Activated naive CD8-positive, alpha-beta T cell treated with anti-CD3 and anti-CD28 coated beads, Interleukin-2, amount 50 U/mL, for 24 hours (primary cell): Measurements from ENCODE around the gene DCAF6.
"Not testable (repeated sequence)": the region's sequence is repeated elsewhere in the genome, so short reads cannot be mapped to it uniquely, and the experiment has no call there.

Experiments
- ATAC-seq: fragments of 150-1000 bp; cut with Tn5 transposase; one replicate; pipeline ENCODE4 v1.10.0; 2021
- DNase-seq: peaks from one replicate; pipeline ENCODE4 v3.0.0; 2021
- H3K27ac Mint-ChIP-seq: one replicate; pipeline ENCODE4 v1.8.0; 2021; ENCODE audit warnings: mild to moderate bottlenecking, mixed read lengths
- H3K27me3 Mint-ChIP-seq: one replicate; pipeline ENCODE4 v1.8.0; 2021; ENCODE audit warnings: mixed read lengths
- H3K36me3 Mint-ChIP-seq: one replicate; pipeline ENCODE4 v1.8.0; 2021; ENCODE audit warnings: low read depth, mixed read lengths
- H3K4me1 Mint-ChIP-seq: one replicate; pipeline ENCODE4 v1.8.0; 2021; ENCODE audit warnings: mixed read lengths
- H3K4me3 Mint-ChIP-seq: one replicate; pipeline ENCODE4 v1.8.0; 2021; ENCODE audit warnings: mild to moderate bottlenecking, moderate library complexity, mixed read lengths
- H3K9me3 Mint-ChIP-seq: one replicate; pipeline ENCODE4 v1.8.0; 2021; ENCODE audit warnings: mixed read lengths

DCAF6 gene

GRCh38 chr1:167936068-167936929 is at the start of gene DCAF6:
DCAF6 (plus strand) TSS chr1:167936683; CDS start chr1:167936912, 229 bp downstream.
- H3K4me3 Mint-ChIP-seq, result peak within 1 kb of the TSS; percentile 90
- H3K9me3 Mint-ChIP-seq, result no peaks in the 10 kb centered on the region
- H3K27ac Mint-ChIP-seq, result peak within 1 kb of the TSS; percentile 100
- no peaks in the 10 kb centered on the region for H3K36me3 Mint-ChIP-seq
- no peaks in the 10 kb centered on the region for H3K27me3 Mint-ChIP-seq
- peak; percentile 94 for DNase-seq
- peak; percentile 78 for ATAC-seq
- peaks cover 38% of the 10 kb centered on the region for H3K4me1 Mint-ChIP-seq

- not testable (repeated sequence) for H3K36me3 Mint-ChIP-seq, ATAC-seq, DNase-seq, H3K27ac Mint-ChIP-seq, H3K27me3 Mint-ChIP-seq, H3K4me1 Mint-ChIP-seq, H3K9me3 Mint-ChIP-seq, H3K4me3 Mint-ChIP-seq
Measured at GRCh38 chr1:167887187-167887586, 49.3 kb upstream of the DCAF6 start.

- ATAC-seq (no peak), DNase-seq (no peak)
- no peaks in the 10 kb centered on the region for H3K9me3 Mint-ChIP-seq
- no peak overlapping the region for H3K4me3 Mint-ChIP-seq
- peaks cover 2% of the 10 kb centered on the region for H3K27me3 Mint-ChIP-seq
- no peaks in the 10 kb centered on the region for H3K36me3 Mint-ChIP-seq
- H3K27ac Mint-ChIP-seq, result no peak overlapping the region
- H3K4me1 Mint-ChIP-seq, result no peaks in the 10 kb centered on the region
Measured at GRCh38 chr1:167890400-167890799, 46.1 kb upstream of the DCAF6 start.

GRCh38 chr1:167893798-167894197 is 42.7 kb upstream of the DCAF6 start:
- no peaks in the 10 kb centered on the region for H3K27me3 Mint-ChIP-seq
- no peaks in the 10 kb centered on the region for H3K4me1 Mint-ChIP-seq
- no peaks in the 10 kb centered on the region for H3K9me3 Mint-ChIP-seq
- H3K4me3 Mint-ChIP-seq, result no peak overlapping the region
- no peak overlapping the region for H3K27ac Mint-ChIP-seq
- no peak for ATAC-seq
- no peak for DNase-seq
- no peaks in the 10 kb centered on the region for H3K36me3 Mint-ChIP-seq

- Mint-ChIP-seq H3K27ac (no peak overlapping the region), H3K27me3 (no peaks in the 10 kb centered on the region), H3K4me3 (no peak overlapping the region), H3K9me3 (no peaks in the 10 kb centered on the region), H3K36me3 (no peaks in the 10 kb centered on the region), H3K4me1 (no peaks in the 10 kb centered on the region)
- DNase-seq (no peak), ATAC-seq (no peak)
Measured at GRCh38 chr1:167898578-167899222, 37.8 kb upstream of the DCAF6 start.

GRCh38 chr1:167899253-167899681 is 37.2 kb upstream of the DCAF6 start:
- Mint-ChIP-seq H3K27ac (no peak overlapping the region), H3K27me3 (no peaks in the 10 kb centered on the region), H3K4me3 (no peak overlapping the region), H3K9me3 (no peaks in the 10 kb centered on the region), H3K36me3 (no peaks in the 10 kb centered on the region), H3K4me1 (no peaks in the 10 kb centered on the region)
- DNase-seq, result no peak
- peak; percentile 24 for ATAC-seq

GRCh38 chr1:167900907-167901306 is 35.6 kb upstream of the DCAF6 start:
- DNase-seq (no peak), ATAC-seq (no peak)
- no peaks in the 10 kb centered on the region for H3K4me1 Mint-ChIP-seq
- H3K4me3 Mint-ChIP-seq, result no peak overlapping the region
- H3K27me3 Mint-ChIP-seq, result peaks cover 1% of the 10 kb centered on the region
- no peaks in the 10 kb centered on the region for H3K36me3 Mint-ChIP-seq
- no peaks in the 10 kb centered on the region for H3K9me3 Mint-ChIP-seq
- H3K27ac Mint-ChIP-seq, result no peak overlapping the region

- H3K4me3 Mint-ChIP-seq, result no peak overlapping the region
- H3K4me1 Mint-ChIP-seq, result no peaks in the 10 kb centered on the region
- H3K9me3 Mint-ChIP-seq, result peaks cover 3% of the 10 kb centered on the region
- peaks cover 2% of the 10 kb centered on the region for H3K36me3 Mint-ChIP-seq
- no peak for ATAC-seq
- H3K27me3 Mint-ChIP-seq, result peaks cover 2% of the 10 kb centered on the region
- DNase-seq, result no peak
- no peak overlapping the region for H3K27ac Mint-ChIP-seq
Measured at GRCh38 chr1:167904652-167905130, 31.8 kb upstream of the DCAF6 start.

GRCh38 chr1:167905182-167905581 is 31.3 kb upstream of the DCAF6 start:
- Mint-ChIP-seq H3K36me3 (peaks cover 2% of the 10 kb centered on the region), H3K4me3 (no peak overlapping the region), H3K27me3 (peaks cover 2% of the 10 kb centered on the region), H3K27ac (no peak overlapping the region), H3K9me3 (peaks cover 8% of the 10 kb centered on the region), H3K4me1 (no peaks in the 10 kb centered on the region)
- DNase-seq, result no peak
- ATAC-seq, result no peak

- no peak overlapping the region for H3K4me3 Mint-ChIP-seq
- ATAC-seq, result no peak
- no peak overlapping the region for H3K27ac Mint-ChIP-seq
- peaks cover 2% of the 10 kb centered on the region for H3K27me3 Mint-ChIP-seq
- no peak for DNase-seq
- H3K36me3 Mint-ChIP-seq, result peaks cover 2% of the 10 kb centered on the region
- H3K4me1 Mint-ChIP-seq, result no peaks in the 10 kb centered on the region
- H3K9me3 Mint-ChIP-seq, result peaks cover 11% of the 10 kb centered on the region
Measured at GRCh38 chr1:167905671-167906070, 30.8 kb upstream of the DCAF6 start.

- H3K4me3 Mint-ChIP-seq, result no peak overlapping the region
- H3K27me3 Mint-ChIP-seq, result peaks cover 2% of the 10 kb centered on the region
- no peak for ATAC-seq
- no peak for DNase-seq
- peaks cover 2% of the 10 kb centered on the region for H3K36me3 Mint-ChIP-seq
- H3K27ac Mint-ChIP-seq, result no peak overlapping the region
- H3K4me1 Mint-ChIP-seq, result no peaks in the 10 kb centered on the region
- H3K9me3 Mint-ChIP-seq, result peaks cover 11% of the 10 kb centered on the region
Measured at GRCh38 chr1:167909691-167910180, 26.7 kb upstream of the DCAF6 start.

GRCh38 chr1:167910530-167910929 is 26.0 kb upstream of the DCAF6 start:
- Mint-ChIP-seq H3K27me3 (peaks cover 2% of the 10 kb centered on the region), H3K9me3 (peaks cover 11% of the 10 kb centered on the region), H3K4me3 (no peak overlapping the region), H3K27ac (no peak overlapping the region), H3K4me1 (no peaks in the 10 kb centered on the region), H3K36me3 (peaks cover 2% of the 10 kb centered on the region)
- ATAC-seq, result no peak
- no peak for DNase-seq

GRCh38 chr1:167911413-167911812 is 25.1 kb upstream of the DCAF6 start:
- Mint-ChIP-seq H3K27me3 (no peaks in the 10 kb centered on the region), H3K36me3 (peaks cover 2% of the 10 kb centered on the region), H3K27ac (no peak overlapping the region), H3K4me3 (no peak overlapping the region), H3K4me1 (no peaks in the 10 kb centered on the region), H3K9me3 (peaks cover 11% of the 10 kb centered on the region)
- DNase-seq, result no peak
- no peak for ATAC-seq

GRCh38 chr1:167912294-167912693 is 24.2 kb upstream of the DCAF6 start:
- no peaks in the 10 kb centered on the region for H3K27me3 Mint-ChIP-seq
- H3K36me3 Mint-ChIP-seq, result peaks cover 2% of the 10 kb centered on the region
- H3K4me1 Mint-ChIP-seq, result no peaks in the 10 kb centered on the region
- peaks cover 11% of the 10 kb centered on the region for H3K9me3 Mint-ChIP-seq
- DNase-seq (no peak), ATAC-seq (no peak)
- no peak overlapping the region for H3K4me3 Mint-ChIP-seq
- H3K27ac Mint-ChIP-seq, result no peak overlapping the region
